Measurements from ENCODE around the gene RNF220.

DNA sequence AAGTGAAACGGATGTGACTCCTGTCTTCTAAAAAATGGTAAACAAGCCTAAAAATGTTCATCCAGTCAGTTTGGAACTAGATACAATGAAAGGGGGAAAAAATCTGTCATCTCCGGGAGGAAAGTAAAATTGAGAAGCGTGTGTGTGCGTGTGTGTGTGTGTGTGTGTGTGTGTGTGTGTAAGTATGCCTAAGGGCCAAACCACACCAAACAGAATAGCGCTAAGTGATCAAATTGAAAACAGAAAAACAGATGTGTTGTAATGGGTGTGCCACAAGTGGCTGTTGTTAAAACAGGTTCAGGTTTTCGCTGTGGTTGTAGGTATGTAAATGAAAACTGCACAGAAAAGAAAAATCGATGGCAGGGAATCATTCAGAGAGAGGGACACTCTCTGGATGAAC is 106.7 kb downstream of the RNF220 start:
- TF ChIP-seq CTCF (IDR thresholded peaks at IDR 0.05) = no peak
- no peak for TF ChIP-seq POLR2A (IDR thresholded peaks at IDR 0.05)

All from body of pancreas (tissue), 4 donors.